ENCODE measurements around the gene SLC6A12.
"Not testable (repeated sequence)": the region's sequence is repeated elsewhere in the genome, so short reads cannot be mapped to it uniquely, and the experiment has no call there.

Gene SLC6A12

GRCh38 chr12:197347-197746 lies 16.6 kb downstream of the SLC6A12 start:
- no peak for DNase-seq (ENCODE audit: low spot score)

GRCh38 chr12:196436-196835 lies 17.5 kb downstream of the SLC6A12 start:
- DNase-seq (ENCODE audit: low spot score), result no peak

GRCh38 chr12:195951-196350 lies 18.0 kb downstream of the SLC6A12 start:
- DNase-seq (ENCODE audit: low spot score), result no peak

GRCh38 chr12:195156-195555 lies 18.8 kb downstream of the SLC6A12 start:
- DNase-seq (ENCODE audit: low spot score), result no peak

GRCh38 chr12:194276-194675 lies 19.7 kb downstream of the SLC6A12 start:
- DNase-seq (ENCODE audit: low spot score), result no peak

GRCh38 chr12:193261-193660 lies 20.7 kb downstream of the SLC6A12 start:
- no peak for DNase-seq (ENCODE audit: low spot score)

- DNase-seq (ENCODE audit: low spot score), result no peak
Measured at GRCh38 chr12:191541-191940, 22.4 kb downstream of the SLC6A12 start.

- DNase-seq (ENCODE audit: low spot score), result no peak
Measured at GRCh38 chr12:190881-191280, 23.1 kb downstream of the SLC6A12 start.

GRCh38 chr12:189622-189962 lies 24.4 kb downstream of the SLC6A12 start:
- DNase-seq (ENCODE audit: low spot score), result no peak

GRCh38 chr12:188910-189621 lies 24.9 kb downstream of the SLC6A12 start:
- DNase-seq (ENCODE audit: low spot score), result peak; percentile 70

- not testable (repeated sequence) for DNase-seq (ENCODE audit: low spot score)
Measured at GRCh38 chr12:187986-188909, 25.7 kb downstream of the SLC6A12 start.

GRCh38 chr12:186006-186625 lies 27.8 kb downstream of the SLC6A12 start:
- no peak for DNase-seq (ENCODE audit: low spot score)

GRCh38 chr12:185576-185955 lies 28.4 kb downstream of the SLC6A12 start:
- DNase-seq (ENCODE audit: low spot score), result no peak

- no peak for DNase-seq (ENCODE audit: low spot score)
Measured at GRCh38 chr12:184811-185575, 29.0 kb downstream of the SLC6A12 start.

GRCh38 chr12:182381-182892 lies 31.5 kb downstream of the SLC6A12 start:
- no peak for DNase-seq (ENCODE audit: low spot score)

GRCh38 chr12:181921-182320 lies 32.0 kb downstream of the SLC6A12 start:
- DNase-seq (ENCODE audit: low spot score), result no peak

- DNase-seq (ENCODE audit: low spot score), result no peak
Measured at GRCh38 chr12:180445-180844, 33.5 kb downstream of the SLC6A12 start.

GRCh38 chr12:179885-180284 lies 34.1 kb downstream of the SLC6A12 start:
- DNase-seq (ENCODE audit: low spot score), result no peak

GRCh38 chr12:179131-179884 lies 34.6 kb downstream of the SLC6A12 start:
- DNase-seq (ENCODE audit: low spot score), result no peak

GRCh38 chr12:178829-179109 lies 35.2 kb downstream of the SLC6A12 start:
- no peak for DNase-seq (ENCODE audit: low spot score)
